ENCODE data around the gene KRT222. TPM values are rescaled to one million over a fixed set of nuclear protein-coding genes. Genes with fewer than 3 reads are reported as not detected.

KRT222 gene
- total and polyA plus RNA-seq, 7 donors = 0.35 to 5.0 (median 3.6) TPM; not detected in 1

- no peak overlapping the region for H3K4me3 ChIP-seq
- DNase-seq = no peak
- H3K36me3 ChIP-seq = no peaks in the 10 kb centered on the region
- no peaks in the 10 kb centered on the region for H3K27me3 ChIP-seq
- H3K9me3 ChIP-seq = no peaks in the 10 kb centered on the region
- intact Hi-C loops (cut with DNase I) = no loop called here
- no peak overlapping the region for H3K27ac ChIP-seq
- WGBS, 2 donors = 82 to 89% methylated on average over 6 of the region's 6 CpGs
- peaks cover 0 to 21% (median 14%) of the 10 kb centered on the region in 4 donors for H3K4me1 ChIP-seq
- no peak for TF ChIP-seq EP300 (IDR thresholded peaks at IDR 0.05)
- no peak for TF ChIP-seq POLR2AphosphoS5 (IDR thresholded peaks at IDR 0.05)
- TF ChIP-seq POLR2A (IDR thresholded peaks at IDR 0.05) = no peak
- no peak for TF ChIP-seq CTCF (IDR thresholded peaks at IDR 0.05)
Measured at GRCh38 chr17:40605306-40605705, 59.7 kb downstream of the KRT222 start.

Other genes starting within 250 kb of the KRT222 start
- 1 to 10 TPM in 3 of 4 donors, under 1 TPM in 1; 0.33 to 2.3 (median 1.8) TPM for gene TOP2A, start 247.3 kb downstream of the KRT222 start, total RNA-seq
- 10 to 100 TPM in 2 of 3 donors, 1 to 10 TPM in 1; 1.8 to 28.7 (median 11.3) TPM for gene TOP2A, start 247.3 kb downstream of the KRT222 start, polyA plus RNA-seq
- 100 to 1,000 TPM; 198 to 440 (median 325) TPM for gene IGFBP4, start 221.7 kb downstream of the KRT222 start, total RNA-seq
- gene IGFBP4, start 221.7 kb downstream of the KRT222 start, polyA plus RNA-seq = 100 to 1,000 TPM in 2 of 3 donors, 10 to 100 TPM in 1; 30.3 to 242 (median 108) TPM
- gene TNS4, start 163.6 kb downstream of the KRT222 start, total RNA-seq = not detected
- 1 to 10 TPM; 1.2 to 6.9 (median 1.8) TPM for gene TNS4, start 163.6 kb downstream of the KRT222 start, polyA plus RNA-seq
- not detected for gene CCR7, start 99.7 kb downstream of the KRT222 start, total RNA-seq
- gene CCR7, start 99.7 kb downstream of the KRT222 start, polyA plus RNA-seq = 10 to 100 TPM in 1 of 3 donors, not detected in 2; 73.5 TPM
- gene SMARCE1, start 17.4 kb downstream of the KRT222 start, total RNA-seq = 100 to 1,000 TPM in 2 of 4 donors, 10 to 100 TPM in 2; 87.3 to 120 (median 94.4) TPM
- gene SMARCE1, start 17.4 kb downstream of the KRT222 start, polyA plus RNA-seq = 10 to 100 TPM; 68.2 to 70.3 (median 70.0) TPM
- 1 to 10 TPM in 1 of 4 donors, under 1 TPM in 1, not detected in 2; 0.36 to 2.5 TPM for gene KRT24, start 38.6 kb upstream of the KRT222 start, total RNA-seq
- 1 to 10 TPM in 1 of 3 donors, under 1 TPM in 1, not detected in 1; 0.82 to 5.4 TPM for gene KRT24, start 38.6 kb upstream of the KRT222 start, polyA plus RNA-seq
- gene KRT25, start 90.2 kb upstream of the KRT222 start, total RNA-seq = under 1 TPM in 1 of 4 donors, not detected in 3; 0.36 TPM
- not detected for gene KRT25, start 90.2 kb upstream of the KRT222 start, polyA plus RNA-seq
- not detected for gene KRT26, start 107.0 kb upstream of the KRT222 start, total RNA-seq
- gene KRT26, start 107.0 kb upstream of the KRT222 start, polyA plus RNA-seq = not detected
- under 1 TPM in 1 of 4 donors, not detected in 3; 0.55 TPM for gene KRT27, start 117.4 kb upstream of the KRT222 start, total RNA-seq
- gene KRT27, start 117.4 kb upstream of the KRT222 start, polyA plus RNA-seq = under 1 TPM in 1 of 3 donors, not detected in 2; 0.07 TPM
- gene KRT28, start 134.8 kb upstream of the KRT222 start, total RNA-seq = not detected
- not detected for gene KRT28, start 134.8 kb upstream of the KRT222 start, polyA plus RNA-seq
- gene KRT10, start 157.4 kb upstream of the KRT222 start, total RNA-seq = 10 to 100 TPM in 1 of 4 donors, 1 to 10 TPM in 2, under 1 TPM in 1; 0.83 to 26.0 (median 6.7) TPM
- 10 to 100 TPM; 14.6 to 42.0 (median 32.4) TPM for gene KRT10, start 157.4 kb upstream of the KRT222 start, polyA plus RNA-seq
- gene KRT12, start 202.0 kb upstream of the KRT222 start, total RNA-seq = not detected
- 1 to 10 TPM; 1.2 to 1.8 (median 1.3) TPM for gene KRT12, start 202.0 kb upstream of the KRT222 start, polyA plus RNA-seq
- 1 to 10 TPM in 2 of 4 donors, not detected in 2; 1.4 to 2.1 TPM for gene KRT20, start 220.1 kb upstream of the KRT222 start, total RNA-seq
- gene KRT20, start 220.1 kb upstream of the KRT222 start, polyA plus RNA-seq = 1,000 to 10,000 TPM; 1,034 to 2,181 (median 1,227) TPM